GM12874 (cell line): Measurements from ENCODE around the gene TIMM50.

Source experiments
- CTCF ChIP-seq: IDR thresholded peaks from 2 replicates; pipeline ENCODE4 v1.5.1; 2011; ENCODE audit warnings: low read depth, mild to moderate bottlenecking, control low read depth, low read length, moderate library complexity; ENCODE audit not compliant: insufficient read depth

The TIMM50 gene

GRCh38 chr19:39438270-39438934, 42.2 kb upstream of the TIMM50 start:
- no peak for TF ChIP-seq CTCF

- no peak for TF ChIP-seq CTCF
Measured at GRCh38 chr19:39444598-39445195, 35.9 kb upstream of the TIMM50 start.

- no peak for TF ChIP-seq CTCF
Measured at GRCh38 chr19:39445196-39446111, 35.2 kb upstream of the TIMM50 start, which contains the start of gene SUPT5H. TSS of gene SUPT5H (plus strand) at chr19:39445582. CDS start at chr19:39445891, 309 bp downstream.

GRCh38 chr19:39446365-39447084, 34.1 kb upstream of the TIMM50 start:
- no peak for TF ChIP-seq CTCF

- no peak for TF ChIP-seq CTCF
Measured at GRCh38 chr19:39448271-39448670, 32.4 kb upstream of the TIMM50 start.

- TF ChIP-seq CTCF = no peak
Measured at GRCh38 chr19:39449116-39449797, 31.4 kb upstream of the TIMM50 start.

GRCh38 chr19:39463403-39463802, 17.2 kb upstream of the TIMM50 start:
- no peak for TF ChIP-seq CTCF
